ENCODE results near the gene ZNF584. TPM values are rescaled to one million over a fixed set of nuclear protein-coding genes. Genes with fewer than 3 reads are reported as not detected.

Gene ZNF584
- total RNA-seq, 1 donor from 2014 or later, result 16.1 TPM

DNA sequence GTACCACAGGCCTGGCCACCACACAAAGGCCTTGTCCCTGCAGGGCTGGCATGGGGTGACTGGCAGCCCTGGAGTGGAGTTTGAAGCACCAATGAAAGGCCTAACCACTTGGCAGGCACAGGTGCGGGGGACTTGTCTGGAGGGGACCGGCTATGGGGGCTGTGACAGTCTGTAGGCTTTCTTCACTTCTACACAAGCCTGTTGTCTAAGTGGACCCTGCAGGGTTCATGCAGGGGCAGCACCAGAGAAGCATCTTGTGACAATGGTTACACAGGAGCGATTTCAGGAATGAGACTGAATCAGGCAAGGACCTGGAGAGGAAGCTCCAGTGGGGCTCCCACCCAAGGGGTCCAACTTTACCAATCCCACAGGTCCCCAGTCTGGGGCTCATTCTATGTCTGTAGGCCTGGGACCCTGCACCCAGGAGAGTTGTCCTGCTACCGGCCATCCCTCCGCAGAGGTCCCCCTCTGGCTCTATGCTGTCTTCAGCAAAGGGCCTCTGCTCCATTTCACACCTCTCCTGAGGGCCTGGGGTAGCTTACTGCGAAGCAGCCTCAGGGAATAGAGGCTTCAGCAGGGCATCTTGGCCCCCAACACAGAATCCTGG, 25.3 kb upstream of the ZNF584 start:
- no peak for DNase-seq

GRCh38 chr19:58385313-58385890, 23.0 kb upstream of the ZNF584 start:
- intact Hi-C loops (cut with DNase I), result no loop called here
- ATAC-seq (ENCODE audit: poor library complexity), result no peak
- DNase-seq, result no peak

More for the DNA sequence above, 25.3 kb upstream of the ZNF584 start:
- intact Hi-C loops (cut with DNase I), result no loop called here
- no peak for ATAC-seq (ENCODE audit: poor library complexity)

GRCh38 chr19:58385891-58386575, 22.4 kb upstream of the ZNF584 start:
- DNase-seq, result no peak
- ATAC-seq (ENCODE audit: poor library complexity), result peak; percentile 23
- intact Hi-C loops (cut with DNase I), result no loop called here

DNA sequence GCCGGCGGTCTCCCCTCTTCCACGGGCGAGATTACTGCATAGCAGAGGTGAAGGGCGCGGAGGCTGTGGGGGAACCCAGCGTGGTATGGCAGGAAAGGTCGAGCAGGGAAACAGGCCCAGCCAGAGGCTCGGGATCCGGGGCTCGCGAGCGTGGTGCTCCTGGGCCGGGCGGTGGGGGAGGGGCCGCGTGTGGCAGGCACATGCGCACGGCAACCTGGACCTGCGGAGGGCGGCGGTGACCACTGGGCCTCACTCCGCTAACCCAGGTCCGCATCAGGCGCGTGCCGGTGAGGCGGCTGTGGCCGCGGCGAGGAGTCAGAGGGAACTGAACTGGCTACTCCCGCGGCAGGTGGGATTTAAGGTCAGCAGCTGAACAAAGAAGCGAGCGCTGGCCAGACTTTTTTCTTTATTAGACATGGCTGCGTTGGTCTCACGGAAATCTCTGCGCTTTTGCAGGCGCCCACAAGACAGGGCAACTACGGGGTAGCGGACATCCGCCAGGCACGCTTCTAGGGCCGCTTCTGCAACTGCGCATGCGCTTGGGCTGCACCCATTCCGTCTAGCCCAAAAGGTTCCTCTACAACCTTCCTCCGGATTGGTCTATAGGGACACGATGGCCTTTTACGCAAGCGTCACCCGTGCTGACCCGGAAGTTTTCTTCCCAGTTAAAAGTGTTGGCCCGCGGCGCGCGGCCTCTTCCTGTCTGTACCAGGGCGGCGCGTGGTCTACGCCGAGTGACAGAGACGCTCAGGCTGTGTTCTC, 21.7 kb upstream of the ZNF584 start, which contains the start of gene RPS5:
Gene RPS5, plus strand, starts transcription at position 694 of the 762 bp plus-strand sequence. CDS start 869 bp downstream, outside the sequence.
- DNase-seq (peak; percentile 97), ATAC-seq (ENCODE audit: poor library complexity) (peak; percentile 97)
- intact Hi-C loops (cut with DNase I), result no loop called here

DNA sequence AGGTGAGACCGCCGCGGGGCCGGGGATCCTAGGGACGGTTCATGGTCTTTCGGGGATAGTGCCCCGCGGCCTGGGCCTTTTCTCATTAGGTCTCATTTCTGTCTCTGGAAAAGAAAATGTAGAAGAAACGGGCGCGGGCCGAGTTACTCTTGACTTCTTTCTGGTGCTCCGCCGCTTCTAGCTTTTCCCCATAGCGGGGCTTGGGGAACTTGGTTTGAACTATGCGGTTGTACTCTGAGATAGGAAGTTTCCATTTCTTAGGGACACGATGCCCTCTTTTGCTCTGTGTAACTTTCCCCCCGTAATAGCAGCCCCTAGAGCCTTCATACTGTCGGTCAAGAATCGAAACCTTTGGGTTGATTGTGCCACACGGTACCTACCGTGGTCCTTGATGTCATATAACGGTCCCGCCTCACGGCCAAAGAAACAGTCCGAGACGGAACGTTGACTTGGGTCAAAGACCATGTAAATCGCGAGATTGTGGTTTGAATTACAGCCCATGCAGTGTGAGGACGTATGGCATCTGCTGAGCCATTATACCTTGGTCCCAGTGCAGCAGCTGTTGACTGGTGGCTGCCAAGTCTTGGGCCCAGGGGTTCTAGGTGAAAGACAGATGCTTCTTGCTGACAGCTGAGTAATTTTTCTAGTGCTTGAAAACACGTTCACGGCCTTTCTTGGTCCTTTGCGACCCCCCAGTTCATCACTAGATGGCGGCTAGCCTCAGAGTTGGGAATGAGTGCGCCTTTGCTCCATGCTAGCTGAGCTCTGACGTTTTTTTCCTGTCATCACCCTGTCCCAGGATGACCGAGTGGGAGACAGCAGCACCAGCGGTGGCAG, 20.9 kb upstream of the ZNF584 start:
- DNase-seq, result no peak
- no peak for ATAC-seq (ENCODE audit: poor library complexity)
- intact Hi-C loops (cut with DNase I), result no loop called here

- DNase-seq, result no peak
- ATAC-seq (ENCODE audit: poor library complexity), result no peak
- intact Hi-C loops (cut with DNase I), result no loop called here
These were observed 20.3 kb upstream of the ZNF584 start for GRCh38 chr19:58388175-58388526.

- intact Hi-C loops (cut with DNase I), result no loop called here
- ATAC-seq (ENCODE audit: poor library complexity), result no peak
- DNase-seq, result no peak
These were observed 15.3 kb upstream of the ZNF584 start for GRCh38 chr19:58392945-58393724.

- DNase-seq, result no peak
- ATAC-seq (ENCODE audit: poor library complexity), result no peak
- intact Hi-C loops (cut with DNase I), result no loop called here
These were observed 14.8 kb upstream of the ZNF584 start for GRCh38 chr19:58393725-58394033.

GRCh38 chr19:58394821-58395219, 13.6 kb upstream of the ZNF584 start:
- DNase-seq (no peak), ATAC-seq (ENCODE audit: poor library complexity) (no peak)
- intact Hi-C loops (cut with DNase I), result no loop called here

- intact Hi-C loops (cut with DNase I), result no loop called here
- DNase-seq (no peak), ATAC-seq (ENCODE audit: poor library complexity) (peak; percentile 10)
These were observed 13.1 kb upstream of the ZNF584 start, which contains the start of gene RNF225 for GRCh38 chr19:58395220-58395978. Gene RNF225, plus strand, starts transcription at chr19:58395656. Its CDS starts 434 bp downstream, at chr19:58396090.

GRCh38 chr19:58395979-58396627, 12.3 kb upstream of the ZNF584 start:
- intact Hi-C loops (cut with DNase I), result no loop called here
- DNase-seq (no peak), ATAC-seq (ENCODE audit: poor library complexity) (no peak)

- intact Hi-C loops (cut with DNase I), result no loop called here
- ATAC-seq (ENCODE audit: poor library complexity), result no peak
- no peak for DNase-seq
These were observed 11.5 kb upstream of the ZNF584 start for GRCh38 chr19:58396691-58397532.

GRCh38 chr19:58397533-58398037, 10.9 kb upstream of the ZNF584 start:
- no peak for DNase-seq
- ATAC-seq (ENCODE audit: poor library complexity), result no peak
- intact Hi-C loops (cut with DNase I), result no loop called here

DNA sequence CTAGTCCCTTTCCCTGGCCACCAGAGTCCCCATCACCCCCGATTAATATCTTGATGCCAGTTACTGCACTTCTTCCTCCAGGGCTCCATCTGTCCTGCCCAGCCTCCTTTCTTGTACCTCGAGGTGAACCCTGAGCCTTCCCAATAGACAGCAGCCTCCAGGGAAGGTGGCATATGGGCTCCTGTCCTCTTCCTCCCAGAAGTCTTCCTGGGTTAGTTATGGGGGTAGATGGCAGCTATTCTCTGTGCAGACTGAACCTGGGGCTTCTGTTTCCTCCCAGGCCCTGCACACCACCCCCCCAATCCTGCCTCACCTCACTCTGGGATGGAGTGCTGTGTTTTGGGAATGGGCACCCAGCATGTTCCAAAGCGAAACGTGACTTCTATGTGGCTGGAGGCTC, 10.4 kb upstream of the ZNF584 start:
- DNase-seq, result no peak
- intact Hi-C loops (cut with DNase I), result no loop called here
- no peak for ATAC-seq (ENCODE audit: poor library complexity)

DNA sequence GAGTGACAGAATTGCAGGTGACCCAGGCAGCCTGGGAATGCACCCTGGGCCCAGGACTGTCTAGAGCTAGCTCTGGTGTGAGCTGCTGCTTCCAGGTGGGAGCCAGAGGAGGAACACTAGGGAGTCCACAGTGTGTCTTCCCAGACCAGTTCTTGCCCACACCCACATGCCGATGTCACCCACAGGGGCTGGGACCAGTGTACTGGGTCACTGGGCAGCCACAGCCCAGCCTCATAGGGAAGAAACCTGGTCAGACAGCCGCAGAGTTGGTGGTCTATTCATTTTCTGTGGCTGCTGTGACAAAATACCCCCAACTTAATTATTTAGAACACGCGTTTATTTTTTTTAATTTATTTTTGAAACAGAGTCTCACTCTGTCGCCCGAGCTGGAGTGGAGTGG, 9.9 kb upstream of the ZNF584 start:
- intact Hi-C loops (cut with DNase I), result no loop called here
- ATAC-seq (ENCODE audit: poor library complexity), result no peak
- no peak for DNase-seq

DNA sequence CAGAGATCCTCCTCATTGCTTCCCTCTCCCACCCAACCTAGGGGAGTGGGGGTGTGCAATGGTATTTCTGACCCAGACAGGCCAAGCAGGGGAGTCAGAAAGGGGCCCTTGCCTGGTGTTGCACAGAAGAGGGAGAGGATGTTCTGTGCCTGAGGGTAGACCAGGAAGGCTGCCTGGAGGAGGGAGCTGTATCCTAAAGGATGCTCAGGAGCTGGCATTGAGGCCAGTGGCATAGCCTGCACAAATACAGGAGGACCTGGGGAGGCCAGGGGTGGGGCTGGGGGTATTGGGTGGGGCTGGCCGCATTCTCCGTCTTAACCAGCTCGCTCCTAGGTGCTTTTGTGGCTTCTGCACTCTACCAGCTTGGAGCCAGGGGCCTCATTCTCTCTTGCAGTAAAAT, 8.5 kb upstream of the ZNF584 start:
- DNase-seq, result no peak
- intact Hi-C loops (cut with DNase I), result no loop called here
- no peak for ATAC-seq (ENCODE audit: poor library complexity)

Measured in Right ventricle myocardium superior (tissue), 1 donor.